H1 (cell line): ENCODE data around the gene ZGLP1. TPM values are rescaled to one million over a fixed set of nuclear protein-coding genes. Genes with fewer than 3 reads are reported as not detected.

ENCODE experiments used
- CTCF ChIA-PET: fragments of 300-600 bp; sonication (Branson Sonifier 250); formaldehyde crosslinking; loops from one replicate; lab custom pipeline; 2021; ENCODE audit not compliant: partially characterized antibody; lab: Charles Lee
- POLR2A ChIA-PET: fragments of 300-600 bp; sonication (Branson Sonifier 250); formaldehyde crosslinking; loops from one replicate; lab custom pipeline; 2021; ENCODE audit warnings: inconsistent platforms; ENCODE audit not compliant: partially characterized antibody; lab: Charles Lee
- DNase-seq, 2 experiments: peaks; one replicate each; pipeline versions ENCODE4 v3.0.0 to v3.0.0-alpha.2; 2010 to 2022; ENCODE audit warnings: low spot score in 2 of 2, low read depth in 1 of 2, mixed read lengths in 1 of 2
- FAIRE-seq: peaks from 2 replicates; lab custom pipeline; 2011; peaks lifted over from hg19 to GRCh38; lab: Jason Lieb, UNC
- H2AFZ ChIP-seq: 2 replicates; pipeline ENCODE4 v1.8.1; 2012; ENCODE audit warnings: low read length, inconsistent platforms
- H2AK5ac ChIP-seq: 2 replicates; pipeline ENCODE4 v1.6.1; 2013; ENCODE audit warnings: low read depth, low read length
- H2BK120ac ChIP-seq: replicated peaks from 2 replicates; pipeline ENCODE3; 2013; ENCODE audit warnings: low read depth, low read length, inconsistent platforms
- H2BK12ac ChIP-seq: 2 replicates; pipeline ENCODE4 v1.6.1; 2013; ENCODE audit warnings: low read depth, low read length
- H2BK15ac ChIP-seq: 2 replicates; pipeline ENCODE4 v1.6.1; 2013; ENCODE audit warnings: low read length
- H2BK20ac ChIP-seq: 2 replicates; pipeline ENCODE4 v1.6.1; 2013; ENCODE audit warnings: low read length
- H2BK5ac ChIP-seq: 2 replicates; pipeline ENCODE4 v1.6.1; 2013; ENCODE audit warnings: low read depth, low read length
- H3K14ac ChIP-seq: 2 replicates; pipeline ENCODE4 v1.6.1; 2013; ENCODE audit warnings: inconsistent platforms; ENCODE audit not compliant: insufficient read length
- H3K18ac ChIP-seq: 2 replicates; pipeline ENCODE4 v1.6.1; 2013; ENCODE audit warnings: low read length; ENCODE audit errors: extremely low read depth
- H3K23ac ChIP-seq: 2 replicates; pipeline ENCODE4 v1.6.1; 2013; ENCODE audit warnings: inconsistent platforms; ENCODE audit not compliant: insufficient read length
- H3K23me2 ChIP-seq: 2 replicates; pipeline ENCODE4 v1.6.1; 2013; ENCODE audit warnings: low read depth, low read length
- H3K27ac ChIP-seq: 2 replicates; pipeline ENCODE4 v1.6.1; 2011; ENCODE audit warnings: low read depth, low read length, inconsistent platforms
- H3K27me3 ChIP-seq, 4 experiments: replicated peaks in 1 of 4; 1 replicate in 1 of 4; 2 replicates in 3 of 4; pipeline versions ENCODE4 v1.6.1 to v1.8.1; 2011 to 2013; ENCODE audit warnings: low read length in 3 of 4, mild to moderate bottlenecking in 3 of 4, inconsistent platforms in 2 of 4, mixed read lengths in 2 of 4, moderate library complexity in 1 of 4; ENCODE audit not compliant: control insufficient read depth in 3 of 4, insufficient read depth in 3 of 4; ENCODE audit errors: extremely low read depth in 1 of 4
- H3K36me3 ChIP-seq, 4 experiments: 2 replicates each; pipeline versions ENCODE4 v1.6.1 to v1.8.1; 2011 to 2013; ENCODE audit warnings: mild to moderate bottlenecking in 4 of 4, low read length in 3 of 4, moderate library complexity in 2 of 4, control low read depth in 1 of 4, inconsistent platforms in 1 of 4; ENCODE audit not compliant: insufficient read depth in 4 of 4, control insufficient read depth in 2 of 4
- H3K4ac ChIP-seq: replicated peaks from 2 replicates; pipeline ENCODE3; 2013; ENCODE audit warnings: low read length, low read depth, mixed read lengths, inconsistent platforms; ENCODE audit not compliant: insufficient read length
- H3K4me1 ChIP-seq, 4 experiments: replicated peaks in 1 of 4; 1 replicate in 1 of 4; 2 replicates in 3 of 4; pipeline versions ENCODE4 v1.6.1 to v1.8.1; 2011 to 2013; ENCODE audit warnings: low read length in 3 of 4, inconsistent platforms in 2 of 4, mixed read lengths in 1 of 4; ENCODE audit not compliant: insufficient read depth in 4 of 4, control insufficient read depth in 3 of 4
- H3K4me2 ChIP-seq, 2 experiments: 2 replicates each; pipeline versions ENCODE4 v1.6.1 to v1.8.1; 2011 to 2013; ENCODE audit warnings: low read depth in 2 of 2, low read length in 2 of 2, control low read depth in 1 of 2, inconsistent platforms in 1 of 2, mild to moderate bottlenecking in 1 of 2; ENCODE audit not compliant: insufficient read depth in 1 of 2
- H3K4me3 ChIP-seq, 4 experiments: fragments of 200-600, 300-600 bp in 1 of 4; sonication (generic), shearing (Covaris generic), sonication (Bioruptor Twin) in 1 of 4; 2 replicates each; pipeline versions ENCODE4 v1.5.1 to v1.8.1; 2011 to 2016; ENCODE audit warnings: low read length in 4 of 4, low read depth in 3 of 4, control low read depth in 2 of 4, inconsistent platforms in 2 of 4, mild to moderate bottlenecking in 2 of 4, mixed read lengths in 1 of 4, moderate library complexity in 1 of 4; ENCODE audit not compliant: insufficient read depth in 2 of 4; ENCODE audit errors: extremely low read depth in 1 of 4
- H3K56ac ChIP-seq: replicated peaks from 2 replicates; pipeline ENCODE3; 2013; ENCODE audit warnings: low read depth, mild to moderate bottlenecking, mixed read lengths, low read length, inconsistent platforms; ENCODE audit not compliant: insufficient read length
- H3K79me1 ChIP-seq: 2 replicates; pipeline ENCODE4 v1.6.1; 2013; ENCODE audit warnings: low read depth, low read length, control low read depth
- H3K79me2 ChIP-seq, 2 experiments: 2 replicates each; pipeline versions ENCODE4 v1.6.1 to v1.8.1; 2012 to 2013; ENCODE audit warnings: low read length in 2 of 2, mild to moderate bottlenecking in 2 of 2, inconsistent platforms in 1 of 2; ENCODE audit not compliant: insufficient read depth in 2 of 2, control insufficient read depth in 1 of 2
- H3K9ac ChIP-seq, 4 experiments: replicated peaks in 1 of 4; 1 replicate in 1 of 4; 2 replicates in 3 of 4; pipeline versions ENCODE4 v1.6.1 to v1.8.1; 2011 to 2013; ENCODE audit warnings: low read depth in 3 of 4, low read length in 3 of 4, control low read depth in 2 of 4, mild to moderate bottlenecking in 2 of 4, moderate library complexity in 2 of 4, inconsistent platforms in 1 of 4; ENCODE audit errors: extremely low read depth in 1 of 4
- H3K9me3 ChIP-seq, 2 experiments: 2 replicates each; pipeline versions ENCODE4 v1.6.1 to v1.8.1; 2012 to 2013; ENCODE audit warnings: mild to moderate bottlenecking in 2 of 2, moderate library complexity in 2 of 2, control low read depth in 1 of 2, inconsistent platforms in 1 of 2, low read depth in 1 of 2, low read length in 1 of 2, mixed read lengths in 1 of 2; ENCODE audit not compliant: insufficient read depth in 2 of 2
- H4K20me1 ChIP-seq, 2 experiments: replicated peaks in 1 of 2; 2 replicates each; pipeline versions ENCODE3 to v1.8.1; 2011 to 2013; ENCODE audit warnings: inconsistent platforms in 2 of 2, low read length in 2 of 2, mild to moderate bottlenecking in 1 of 2; ENCODE audit not compliant: insufficient read depth in 2 of 2, control insufficient read depth in 1 of 2
- H4K5ac ChIP-seq: 2 replicates; pipeline ENCODE4 v1.6.1; 2013; ENCODE audit warnings: low read length, low read depth, mixed read lengths, inconsistent platforms; ENCODE audit not compliant: insufficient read length
- H4K8ac ChIP-seq: 2 replicates; pipeline ENCODE4 v1.8.0; 2013; ENCODE audit warnings: mild to moderate bottlenecking, moderate library complexity, low read length, inconsistent platforms; ENCODE audit not compliant: insufficient read depth; ENCODE audit errors: extremely low read depth
- H4K91ac ChIP-seq: replicated peaks from 2 replicates; pipeline ENCODE3; 2013; ENCODE audit warnings: low read length, mixed read lengths, inconsistent platforms; ENCODE audit not compliant: insufficient read length
- ASH2L ChIP-seq: fragments of 200-600, 300-600 bp; sonication (generic); IDR thresholded peaks from one replicate; pipeline ENCODE4 v1.7.1; 2017; ENCODE audit warnings: low read length
- BCL11A ChIP-seq, 2 experiments: IDR thresholded peaks; one replicate each; pipeline ENCODE4 v1.6.1; 2011; ENCODE audit warnings: low read depth in 2 of 2, low read length in 2 of 2, mild to moderate bottlenecking in 2 of 2
- MAX ChIP-seq: IDR thresholded peaks from 2 replicates; pipeline ENCODE4 v1.6.1; 2012; ENCODE audit warnings: inconsistent platforms
- WGBS, 2 experiments: shearing (Covaris generic) in 1 of 2; methylation state at CpG; one replicate each; pipeline versions ENCODE4 v1.1.6 to v1.1.7; 2013 to 2015; ENCODE audit warnings: low lambda C conversion rate in 2 of 2, mixed read lengths in 2 of 2, inconsistent platforms in 1 of 2, low coverage in 1 of 2, missing lambda C conversion rate in 1 of 2; ENCODE audit not compliant: insufficient replicate concordance in 2 of 2, insufficient coverage in 1 of 2, insufficient read length in 1 of 2; ENCODE audit errors: extremely low coverage in 1 of 2, missing lambda C conversion rate in 1 of 2; 5-methylcytosine and 5-hydroxymethylcytosine counted together
- polyA plus RNA-seq, 7 experiments: library from polyadenylated mRNA; depleted of rRNA in 3 of 7; stranded (reverse) in 5 of 7; unstranded in 2 of 7; fragments of >200 nt in 5 of 7; fragments of 200-250 nt in 2 of 7; gene quantifications; 1 replicate in 5 of 7; 2 replicates in 1 of 7; 4 replicates in 1 of 7; pipeline versions ENCODE4 v1.2.1 to v1.2.3, GENCODE V29; 2011 to 2013; ENCODE audit warnings: missing spikeins in 2 of 7, mixed read lengths in 2 of 7
- total RNA-seq: library from RNA; stranded (reverse); fragmentation: NEBNext Ultra II Directional; extraction: Animal tissue kit (Norgen Biotek cat#: 25700); gene quantifications from 2 replicates; pipeline ENCODE4 v1.2.1, GENCODE V29; 2021

Gene ZGLP1
- total and polyA plus RNA-seq, 2 of the 8 experiments (the other 6 are each of a cell fraction or from before 2014, with no cell fraction given) = 4.2 to 5.1 TPM

- CTCF ChIA-PET = interaction anchor here (0.7 to 2.4 kb wide), 2 partner anchors 54 to 126 kb away, joined by 3 to 16 read pairs; no protein-coding TSS in a partner anchor
- POLR2A ChIA-PET = interaction anchor here (0.5 to 1.3 kb wide), 6 partner anchors 17 to 186 kb away, joined by 3 to 7 read pairs (median 3); no protein-coding TSS in a partner anchor
- H3K56ac ChIP-seq = no peak overlapping the region
- 93% methylated on average over 7 of the region's 7 CpGs; no CpG with 5 or more reads in 1 of the 2 experiments for WGBS, 2 experiments
- H3K18ac ChIP-seq = no peak overlapping the region
- no peak overlapping the region for H4K5ac ChIP-seq
- no peak overlapping the region for H4K8ac ChIP-seq
- H2BK20ac ChIP-seq = no peak overlapping the region
- no peaks in the 10 kb centered on the region for H3K27me3 ChIP-seq
- no peak overlapping the region for H2BK5ac ChIP-seq
- DNase-seq = no peak
- H3K9me3 ChIP-seq = no peaks in the 10 kb centered on the region
- H3K4me2 ChIP-seq = no peak overlapping the region
- H4K91ac ChIP-seq = no peak overlapping the region
- no peak overlapping the region for H3K23ac ChIP-seq
- H3K9ac ChIP-seq = no peak overlapping the region
- H3K27ac ChIP-seq = no peak overlapping the region
- no peaks in the 10 kb centered on the region for H3K79me1 ChIP-seq
- no peak overlapping the region for H3K14ac ChIP-seq
- peaks cover 0 to 4% of the 10 kb centered on the region in 2 experiments for H4K20me1 ChIP-seq
- no peak overlapping the region for H3K4ac ChIP-seq
- H3K4me3 ChIP-seq = no peak overlapping the region
- no peak overlapping the region for H2BK15ac ChIP-seq
- H3K4me1 ChIP-seq = peaks cover 0 to 2% (median 0%) of the 10 kb centered on the region in 4 experiments; a peak in 2 of 7 replicates
- no peak for FAIRE-seq
- no peak overlapping the region for H2BK120ac ChIP-seq
- no peaks in the 10 kb centered on the region for H3K23me2 ChIP-seq
- no peak overlapping the region for H2AFZ ChIP-seq
- no peak overlapping the region for H2BK12ac ChIP-seq
- no peak overlapping the region for H2AK5ac ChIP-seq
- no peaks in the 10 kb centered on the region for H3K79me2 ChIP-seq
- peaks cover 0 to 12% (median 3%) of the 10 kb centered on the region in 4 experiments; a peak in 4 of 8 replicates for H3K36me3 ChIP-seq
- no peak for TF ChIP-seq MAX
- TF ChIP-seq BCL11A (IDR thresholded peaks at IDR 0.05; ENCODE audit: low read depth in 2 of 2, low read length in 2 of 2) = no peak
- no peak for TF ChIP-seq ASH2L
These were observed 46.8 kb downstream of the ZGLP1 start for GRCh38 chr19:10262771-10263170.
